ENCODE measurements around the gene SELENOT. TPM values are rescaled to one million over a fixed set of nuclear protein-coding genes. Genes with fewer than 3 reads are reported as not detected.
A peak's percentile ranks its signal among the peaks of the same experiment; 100 is the strongest.

The SELENOT gene
- total and polyA plus RNA-seq, 2 donors (not counting 1 experiment from before 2014, with no cell fraction given) = 130 to 347 TPM

- no peak for DNase-seq (ENCODE audit: low read depth in 2 of 2)
- H3K9ac ChIP-seq (ENCODE audit: insufficient read depth, low read length) = peak overlapping the region; percentile 92
- peaks cover 1% of the 10 kb centered on the region for H3K36me3 ChIP-seq (ENCODE audit: control insufficient read depth, insufficient read depth, low read length)
- H3K4me1 ChIP-seq (ENCODE audit: control insufficient read depth, extremely low read depth, insufficient read depth, low read length) = peaks cover 8% of the 10 kb centered on the region
- no peaks in the 10 kb centered on the region for H4K20me1 ChIP-seq (ENCODE audit: control insufficient read depth, extremely low read depth, insufficient read depth, low read length)
- no peaks in the 10 kb centered on the region for H3K9me3 ChIP-seq (ENCODE audit: control insufficient read depth, insufficient read depth, low read depth, low read length)
- H3K79me2 ChIP-seq (ENCODE audit: control insufficient read depth, insufficient read depth, low read length) = peaks cover 49% of the 10 kb centered on the region
- peak overlapping the region; percentile 94 for H3K27ac ChIP-seq (ENCODE audit: insufficient read depth, low read length)
- peak overlapping the region; percentile 95 for H2AFZ ChIP-seq (ENCODE audit: low read length)
- no peak for TF ChIP-seq CTCF (conservative IDR thresholded peaks at IDR 0.05 in 1 of 2, IDR thresholded peaks at IDR 0.05 in 1 of 2; ENCODE audit: low read depth in 1 of 2, low read length in 2 of 2)
- peak overlapping the region; percentile 88 for H3K4me2 ChIP-seq (ENCODE audit: extremely low read depth, insufficient read depth, low read length)
- H3K4me3 ChIP-seq (replicated peaks in 1 of 4; ENCODE audit: control extremely low read depth in 1 of 4, insufficient read depth in 1 of 4, low read depth in 3 of 4, low read length in 4 of 4) = peak overlapping the region; percentile 59 to 98 (median 82)
- no peaks in the 10 kb centered on the region for H3K27me3 ChIP-seq (ENCODE audit: control insufficient read depth, insufficient read depth, low read length)
Observed at GRCh38 chr3:150602426-150603152, 532 bp upstream of the SELENOT start.

- H3K4me1 ChIP-seq (ENCODE audit: control insufficient read depth, extremely low read depth, insufficient read depth, low read length) = peaks cover 8% of the 10 kb centered on the region
- peak overlapping the region; percentile 92 for H3K9ac ChIP-seq (ENCODE audit: insufficient read depth, low read length)
- H3K9me3 ChIP-seq (ENCODE audit: control insufficient read depth, insufficient read depth, low read depth, low read length) = no peaks in the 10 kb centered on the region
- H3K79me2 ChIP-seq (ENCODE audit: control insufficient read depth, insufficient read depth, low read length) = peaks cover 62% of the 10 kb centered on the region
- peak overlapping the region; percentile 94 for H3K27ac ChIP-seq (ENCODE audit: insufficient read depth, low read length)
- no peaks in the 10 kb centered on the region for H4K20me1 ChIP-seq (ENCODE audit: control insufficient read depth, extremely low read depth, insufficient read depth, low read length)
- H3K27me3 ChIP-seq (ENCODE audit: control insufficient read depth, insufficient read depth, low read length) = no peaks in the 10 kb centered on the region
- peaks cover 1% of the 10 kb centered on the region for H3K36me3 ChIP-seq (ENCODE audit: control insufficient read depth, insufficient read depth, low read length)
- TF ChIP-seq EZH2 (IDR thresholded peaks at IDR 0.05; ENCODE audit: low read length, missing control alignments) (no peak), CTCF (conservative IDR thresholded peaks at IDR 0.05 in 1 of 2, IDR thresholded peaks at IDR 0.05 in 1 of 2; ENCODE audit: low read depth in 1 of 2, low read length in 2 of 2) (no peak)
- peak overlapping the region; percentile 96 for H3K4me2 ChIP-seq (ENCODE audit: extremely low read depth, insufficient read depth, low read length)
- peak overlapping the region; percentile 76 for H2AFZ ChIP-seq (ENCODE audit: low read length)
- peak overlapping the region; percentile 59 to 98 (median 82) for H3K4me3 ChIP-seq (replicated peaks in 1 of 4; ENCODE audit: control extremely low read depth in 1 of 4, insufficient read depth in 1 of 4, low read depth in 3 of 4, low read length in 4 of 4)
- DNase-seq (ENCODE audit: low read depth in 2 of 2) = peak in 1 of 2 donors; percentile 19
Observed at GRCh38 chr3:150603980-150604319, 829 bp downstream of the SELENOT start.

- Histone ChIP-seq H3K9ac (ENCODE audit: insufficient read depth, low read length) (no peak overlapping the region), H3K27ac (ENCODE audit: insufficient read depth, low read length) (no peak overlapping the region), H3K4me2 (ENCODE audit: extremely low read depth, insufficient read depth, low read length) (no peak overlapping the region), H3K79me2 (ENCODE audit: control insufficient read depth, insufficient read depth, low read length) (peaks cover 80% of the 10 kb centered on the region), H2AFZ (ENCODE audit: low read length) (no peak overlapping the region), H3K36me3 (ENCODE audit: control insufficient read depth, insufficient read depth, low read length) (peaks cover 1% of the 10 kb centered on the region), H3K4me1 (ENCODE audit: control insufficient read depth, extremely low read depth, insufficient read depth, low read length) (peaks cover 3% of the 10 kb centered on the region), H4K20me1 (ENCODE audit: control insufficient read depth, extremely low read depth, insufficient read depth, low read length) (peaks cover 1% of the 10 kb centered on the region), H3K4me3 (replicated peaks in 1 of 4; ENCODE audit: control extremely low read depth in 1 of 4, insufficient read depth in 1 of 4, low read depth in 3 of 4, low read length in 4 of 4) (no peak overlapping the region), H3K27me3 (ENCODE audit: control insufficient read depth, insufficient read depth, low read length) (no peaks in the 10 kb centered on the region), H3K9me3 (ENCODE audit: control insufficient read depth, insufficient read depth, low read depth, low read length) (no peaks in the 10 kb centered on the region)
- TF ChIP-seq EZH2 (IDR thresholded peaks at IDR 0.05; ENCODE audit: low read length, missing control alignments) (no peak), CTCF (conservative IDR thresholded peaks at IDR 0.05 in 1 of 2, IDR thresholded peaks at IDR 0.05 in 1 of 2; ENCODE audit: low read depth in 1 of 2, low read length in 2 of 2) (no peak)
- no peak for DNase-seq (ENCODE audit: low read depth in 2 of 2)
Observed at GRCh38 chr3:150605998-150606641, 3.0 kb downstream of the SELENOT start.
